Measurements from ENCODE around the gene DLG2.

DNA sequence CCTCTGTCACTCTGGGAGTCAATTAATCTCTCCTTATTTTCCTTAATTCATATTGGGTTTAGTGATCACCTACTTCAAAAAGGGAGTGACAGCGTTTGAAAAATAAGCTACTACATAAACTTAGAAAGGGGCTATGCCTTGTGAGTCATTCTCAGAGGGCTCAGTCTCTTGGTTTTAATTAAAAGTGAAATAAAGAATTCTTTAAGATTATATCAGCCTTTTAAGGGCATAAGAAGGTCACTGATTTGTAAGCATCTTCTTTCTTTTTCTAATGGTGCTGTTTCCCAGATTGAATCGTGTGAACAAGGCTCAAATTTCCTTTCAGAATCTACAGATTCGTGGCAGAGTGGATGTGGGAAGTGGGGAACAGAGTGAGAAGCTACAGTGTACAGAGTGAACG, 1704.8 kb downstream of the DLG2 start:
- TF ChIP-seq, protein P1, sequence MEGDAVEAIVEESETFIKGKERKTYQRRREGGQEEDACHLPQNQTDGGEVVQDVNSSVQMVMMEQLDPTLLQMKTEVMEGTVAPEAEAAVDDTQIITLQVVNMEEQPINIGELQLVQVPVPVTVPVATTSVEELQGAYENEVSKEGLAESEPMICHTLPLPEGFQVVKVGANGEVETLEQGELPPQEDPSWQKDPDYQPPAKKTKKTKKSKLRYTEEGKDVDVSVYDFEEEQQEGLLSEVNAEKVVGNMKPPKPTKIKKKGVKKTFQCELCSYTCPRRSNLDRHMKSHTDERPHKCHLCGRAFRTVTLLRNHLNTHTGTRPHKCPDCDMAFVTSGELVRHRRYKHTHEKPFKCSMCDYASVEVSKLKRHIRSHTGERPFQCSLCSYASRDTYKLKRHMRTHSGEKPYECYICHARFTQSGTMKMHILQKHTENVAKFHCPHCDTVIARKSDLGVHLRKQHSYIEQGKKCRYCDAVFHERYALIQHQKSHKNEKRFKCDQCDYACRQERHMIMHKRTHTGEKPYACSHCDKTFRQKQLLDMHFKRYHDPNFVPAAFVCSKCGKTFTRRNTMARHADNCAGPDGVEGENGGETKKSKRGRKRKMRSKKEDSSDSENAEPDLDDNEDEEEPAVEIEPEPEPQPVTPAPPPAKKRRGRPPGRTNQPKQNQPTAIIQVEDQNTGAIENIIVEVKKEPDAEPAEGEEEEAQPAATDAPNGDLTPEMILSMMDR (IDR thresholded peaks at IDR 0.05): no peak
- no peak for TF ChIP-seq POLR2A (IDR thresholded peaks at IDR 0.05)
